ENCODE results near the gene IL17RD.

Gene IL17RD

DNA sequence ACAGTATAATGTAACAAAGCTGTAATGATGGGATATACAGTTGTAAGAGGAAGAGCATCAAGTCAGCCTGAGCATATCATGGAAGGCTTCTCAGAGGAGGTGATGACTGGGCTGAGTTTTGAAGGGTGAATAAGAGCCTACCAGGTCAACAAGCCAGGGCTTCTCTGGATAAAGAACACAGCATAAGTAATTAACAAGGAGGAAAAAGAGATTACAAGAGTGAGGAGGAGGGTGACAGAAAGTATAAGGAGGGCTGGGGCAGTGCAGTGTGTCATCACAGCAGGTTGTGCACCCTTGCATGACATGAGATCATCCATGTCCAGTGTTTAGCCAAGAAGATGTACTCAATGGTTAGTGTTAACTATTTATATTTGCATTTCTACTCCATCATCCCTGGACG is 121.6 kb downstream of the IL17RD start:
- Histone ChIP-seq H3K4me3 (ENCODE audit: low read depth in 1 of 2, low read length in 1 of 2) (no peak overlapping the region), H3K4me1 (ENCODE audit: control insufficient read depth in 1 of 2, insufficient read depth in 1 of 2, low read depth in 1 of 2, low read length in 1 of 2) (peaks cover 25 to 27% of the 10 kb centered on the region in 2 experiments), H3K9me3 (no peaks in the 10 kb centered on the region), H3K27ac (no peak overlapping the region), H3K36me3 (no peaks in the 10 kb centered on the region), H3K27me3 (no peaks in the 10 kb centered on the region)
- TF ChIP-seq, protein P1, sequence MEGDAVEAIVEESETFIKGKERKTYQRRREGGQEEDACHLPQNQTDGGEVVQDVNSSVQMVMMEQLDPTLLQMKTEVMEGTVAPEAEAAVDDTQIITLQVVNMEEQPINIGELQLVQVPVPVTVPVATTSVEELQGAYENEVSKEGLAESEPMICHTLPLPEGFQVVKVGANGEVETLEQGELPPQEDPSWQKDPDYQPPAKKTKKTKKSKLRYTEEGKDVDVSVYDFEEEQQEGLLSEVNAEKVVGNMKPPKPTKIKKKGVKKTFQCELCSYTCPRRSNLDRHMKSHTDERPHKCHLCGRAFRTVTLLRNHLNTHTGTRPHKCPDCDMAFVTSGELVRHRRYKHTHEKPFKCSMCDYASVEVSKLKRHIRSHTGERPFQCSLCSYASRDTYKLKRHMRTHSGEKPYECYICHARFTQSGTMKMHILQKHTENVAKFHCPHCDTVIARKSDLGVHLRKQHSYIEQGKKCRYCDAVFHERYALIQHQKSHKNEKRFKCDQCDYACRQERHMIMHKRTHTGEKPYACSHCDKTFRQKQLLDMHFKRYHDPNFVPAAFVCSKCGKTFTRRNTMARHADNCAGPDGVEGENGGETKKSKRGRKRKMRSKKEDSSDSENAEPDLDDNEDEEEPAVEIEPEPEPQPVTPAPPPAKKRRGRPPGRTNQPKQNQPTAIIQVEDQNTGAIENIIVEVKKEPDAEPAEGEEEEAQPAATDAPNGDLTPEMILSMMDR (IDR thresholded peaks at IDR 0.05) = no peak

DNA sequence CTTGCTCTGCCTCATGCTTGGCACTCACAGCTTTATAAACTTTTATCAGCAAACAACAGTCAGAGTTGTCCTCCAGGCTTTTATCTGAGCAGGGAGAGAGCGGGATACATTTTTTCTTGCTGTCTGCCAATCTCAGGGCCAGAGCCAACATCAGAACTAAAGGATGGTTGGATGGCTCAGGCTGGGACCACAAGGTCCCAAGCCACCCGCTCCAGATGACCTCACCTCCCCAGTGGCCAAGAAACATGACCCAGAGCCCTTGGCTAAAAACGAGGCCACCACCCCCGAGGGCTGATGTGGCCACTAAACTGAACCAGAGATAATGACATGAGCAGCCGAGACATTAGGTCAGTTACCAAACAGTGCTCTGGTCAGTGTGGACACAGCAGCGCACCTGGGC is 123.5 kb downstream of the IL17RD start:
- Histone ChIP-seq H3K36me3 (no peaks in the 10 kb centered on the region), H3K27me3 (no peaks in the 10 kb centered on the region), H3K4me1 (ENCODE audit: control insufficient read depth in 1 of 2, insufficient read depth in 1 of 2, low read depth in 1 of 2, low read length in 1 of 2) (peaks cover 6 to 9% of the 10 kb centered on the region in 2 experiments), H3K27ac (no peak overlapping the region), H3K4me3 (ENCODE audit: low read depth in 1 of 2, low read length in 1 of 2) (no peak overlapping the region), H3K9me3 (no peaks in the 10 kb centered on the region)
- TF ChIP-seq, protein P1 (IDR thresholded peaks at IDR 0.05) = no peak

All from neutrophil (primary cell).